GM10847 (cell line): ENCODE measurements around the gene SULT1E1.

Experiments used
- POLR2A ChIP-seq: IDR thresholded peaks from 2 replicates; pipeline ENCODE4 v1.6.1; 2011; ENCODE audit not compliant: insufficient read length; ENCODE audit errors: extremely low read depth

Gene SULT1E1, protein sequence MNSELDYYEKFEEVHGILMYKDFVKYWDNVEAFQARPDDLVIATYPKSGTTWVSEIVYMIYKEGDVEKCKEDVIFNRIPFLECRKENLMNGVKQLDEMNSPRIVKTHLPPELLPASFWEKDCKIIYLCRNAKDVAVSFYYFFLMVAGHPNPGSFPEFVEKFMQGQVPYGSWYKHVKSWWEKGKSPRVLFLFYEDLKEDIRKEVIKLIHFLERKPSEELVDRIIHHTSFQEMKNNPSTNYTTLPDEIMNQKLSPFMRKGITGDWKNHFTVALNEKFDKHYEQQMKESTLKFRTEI

GRCh38 chr4:69860052-69860451, at the start of gene SULT1E1:
Gene SULT1E1 (minus strand): TSS chr4:69860145. CDS start chr4:69857644, 2,501 bp downstream.
- no peak for TF ChIP-seq POLR2A

GRCh38 chr4:69909195-69909594, 49.2 kb upstream of the SULT1E1 start:
- TF ChIP-seq POLR2A, result no peak

GRCh38 chr4:69907151-69907550, 47.2 kb upstream of the SULT1E1 start:
- TF ChIP-seq POLR2A, result no peak

GRCh38 chr4:69896530-69897116, 36.7 kb upstream of the SULT1E1 start:
- no peak for TF ChIP-seq POLR2A

DNA sequence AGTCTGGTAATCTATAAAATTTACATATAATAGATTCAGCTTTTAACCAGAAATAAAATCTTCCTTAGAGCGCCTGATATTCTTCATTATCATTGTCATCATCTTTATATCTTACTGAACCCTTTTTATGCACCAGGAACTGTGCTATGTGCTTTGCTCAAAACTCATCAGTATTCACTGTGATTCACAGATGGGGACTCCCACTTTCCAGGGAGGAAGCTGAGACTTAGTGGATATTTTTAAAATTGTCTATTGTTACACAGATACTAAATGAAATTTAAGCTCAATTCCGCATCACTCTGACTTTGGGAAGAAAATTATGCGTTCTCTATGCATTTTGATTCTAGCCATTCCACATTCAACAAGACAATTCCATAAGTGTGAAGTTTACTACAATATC, 34.8 kb upstream of the SULT1E1 start:
- no peak for TF ChIP-seq POLR2A

GRCh38 chr4:69894186-69894585, 34.2 kb upstream of the SULT1E1 start:
- no peak for TF ChIP-seq POLR2A

DNA sequence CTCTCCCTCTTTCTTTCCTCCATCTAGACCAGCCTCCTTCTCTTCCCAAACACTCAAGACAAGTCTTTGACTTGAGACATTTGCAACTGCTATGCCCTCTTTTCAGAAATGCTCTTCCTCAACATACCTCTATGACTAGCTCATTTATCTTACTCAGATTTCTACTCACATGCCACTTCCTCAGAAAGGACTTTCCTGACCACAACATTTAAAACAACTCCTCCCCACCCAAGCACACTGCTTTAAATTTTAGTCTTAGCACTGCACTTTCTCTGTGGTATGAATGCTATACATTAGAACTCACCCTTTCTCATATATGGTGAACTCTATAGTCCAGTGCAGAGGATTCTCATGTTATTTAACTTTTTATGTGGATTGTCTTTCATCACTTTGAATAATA, 28.4 kb upstream of the SULT1E1 start:
- no peak for TF ChIP-seq POLR2A

- TF ChIP-seq POLR2A, result no peak
Measured at GRCh38 chr4:69882150-69882549, 22.2 kb upstream of the SULT1E1 start.

- no peak for TF ChIP-seq POLR2A
Measured at GRCh38 chr4:69881173-69881773, 21.3 kb upstream of the SULT1E1 start.

DNA sequence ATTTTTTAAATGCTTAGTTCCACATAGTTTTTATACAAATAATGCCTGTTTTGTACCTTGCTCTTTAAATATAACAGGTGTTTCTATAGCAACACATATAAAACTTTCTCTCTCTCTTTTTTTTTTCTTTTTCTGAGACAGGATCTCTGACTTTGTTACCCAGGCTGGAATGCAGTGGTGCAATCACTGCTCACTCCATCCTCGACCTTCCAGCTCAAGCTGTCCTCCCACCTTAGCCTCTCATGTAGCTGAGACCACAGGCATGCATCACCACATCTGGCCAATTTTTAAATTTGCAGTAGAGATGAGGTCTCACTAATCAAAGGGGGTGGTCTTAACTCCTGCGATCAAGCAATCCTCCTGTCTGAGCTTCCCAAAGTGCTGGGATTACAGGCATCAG, 18.3 kb upstream of the SULT1E1 start:
- no peak for TF ChIP-seq POLR2A

DNA sequence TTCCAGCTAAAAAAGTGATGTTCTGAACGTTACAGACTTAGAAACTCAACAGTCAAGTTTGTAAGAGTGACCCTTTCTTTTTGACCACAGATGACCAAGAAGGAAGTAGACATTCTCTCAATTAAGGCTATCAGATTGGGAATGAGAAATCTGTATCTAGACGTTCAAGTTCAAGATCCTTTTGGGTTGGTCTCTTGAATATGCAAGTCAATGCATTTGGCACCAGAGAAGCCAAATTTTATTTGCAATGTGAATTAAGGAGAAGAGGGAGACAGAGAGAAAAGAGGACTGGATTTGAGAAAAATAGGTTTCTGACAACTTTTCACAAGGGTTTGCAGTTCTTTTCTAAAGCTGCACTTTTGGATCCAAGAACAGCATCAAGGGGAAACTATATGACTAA, 17.5 kb upstream of the SULT1E1 start:
- no peak for TF ChIP-seq POLR2A

- TF ChIP-seq POLR2A, result no peak
Measured at GRCh38 chr4:69876071-69876470, 16.1 kb upstream of the SULT1E1 start.

DNA sequence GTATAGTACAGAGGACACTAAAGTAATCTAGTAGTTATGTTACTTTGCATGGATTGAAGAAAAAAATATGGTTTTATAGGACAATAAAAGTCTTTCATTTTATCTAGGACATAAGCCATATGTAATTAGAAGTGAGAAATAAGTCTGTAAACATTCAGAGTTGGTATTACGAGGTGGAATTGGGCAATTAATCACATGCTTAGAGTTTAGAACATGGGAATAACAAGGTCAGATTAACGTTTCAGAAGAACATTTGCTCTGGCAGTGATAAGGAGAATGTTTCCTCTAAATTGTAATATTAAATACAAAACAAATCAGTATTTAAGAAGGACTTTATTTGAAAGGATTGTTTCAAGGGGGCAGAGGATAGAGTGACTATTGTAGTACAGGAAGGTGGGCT, 15.6 kb upstream of the SULT1E1 start:
- TF ChIP-seq POLR2A, result no peak

DNA sequence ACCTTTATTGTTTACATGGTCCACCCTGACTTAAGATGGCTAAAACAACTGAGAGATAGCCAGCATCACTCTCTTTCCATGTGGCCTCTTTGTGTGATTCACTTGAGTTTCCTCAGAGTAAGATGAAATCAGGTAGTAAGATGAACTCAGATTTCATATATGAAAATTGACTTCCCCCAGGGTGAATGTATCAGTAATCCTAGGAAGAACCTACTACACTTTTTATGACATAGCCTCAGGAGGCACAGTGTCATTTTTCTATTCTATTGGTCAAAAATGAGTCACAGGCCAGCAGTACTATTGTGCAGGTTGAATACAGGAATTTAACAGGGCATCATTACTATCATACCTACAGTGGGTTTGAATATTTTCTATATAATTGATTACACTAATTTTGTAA, 14.6 kb upstream of the SULT1E1 start:
- no peak for TF ChIP-seq POLR2A

DNA sequence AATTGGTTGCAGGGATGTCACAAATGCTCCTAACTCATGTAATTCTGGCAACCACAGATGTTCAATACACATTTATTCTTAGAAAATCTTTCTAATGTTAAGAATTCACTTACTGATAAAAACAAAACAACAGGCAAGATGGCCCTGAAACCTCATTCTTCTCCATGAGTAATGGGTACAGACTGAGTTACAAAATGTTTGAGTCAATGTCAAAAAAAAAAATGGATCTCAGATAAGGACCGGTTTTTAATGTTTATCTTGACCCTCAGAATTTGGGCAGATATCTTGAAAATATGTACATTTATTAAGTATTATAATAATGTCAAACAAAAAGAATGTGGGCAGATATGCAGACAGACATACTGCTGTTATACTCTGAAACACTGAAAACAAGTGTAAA, 1.8 kb upstream of the SULT1E1 start:
- no peak for TF ChIP-seq POLR2A

- no peak for TF ChIP-seq POLR2A
Measured at GRCh38 chr4:69860521-69861298, 765 bp upstream of the SULT1E1 start.
